H9 (cell line): ENCODE measurements around the gene TPCN2. TPM values are rescaled to one million over a fixed set of nuclear protein-coding genes. Genes with fewer than 3 reads are reported as not detected.

Experiments used
- DNase-seq: peaks from one replicate; pipeline ENCODE4 v3.0.0-alpha.2; 2017
- H2AFZ ChIP-seq: one replicate; pipeline ENCODE4 v1.6.1; 2013; ENCODE audit warnings: mild to moderate bottlenecking, low read length, control low read depth, moderate library complexity
- H2AK5ac ChIP-seq: 2 replicates; pipeline ENCODE4 v1.6.1; 2013; ENCODE audit warnings: low read length, control low read depth, mixed read lengths; ENCODE audit not compliant: insufficient read length
- H2BK120ac ChIP-seq: one replicate; pipeline ENCODE4 v1.6.1; 2013; ENCODE audit warnings: low read depth, mild to moderate bottlenecking, low read length, control low read depth, inconsistent platforms; ENCODE audit not compliant: poor library complexity, severe bottlenecking
- H2BK12ac ChIP-seq: 2 replicates; pipeline ENCODE4 v1.6.1; 2013; ENCODE audit warnings: low read length, control low read depth, mixed read lengths, low read depth; ENCODE audit not compliant: insufficient read length
- H2BK15ac ChIP-seq: 2 replicates; pipeline ENCODE4 v1.6.1; 2013; ENCODE audit warnings: low read depth, low read length, control low read depth
- H2BK20ac ChIP-seq: one replicate; pipeline ENCODE4 v1.6.1; 2013; ENCODE audit warnings: low read depth, mild to moderate bottlenecking, low read length, control low read depth, inconsistent platforms; ENCODE audit not compliant: poor library complexity, severe bottlenecking
- H2BK5ac ChIP-seq: 2 replicates; pipeline ENCODE4 v1.6.1; 2013; ENCODE audit warnings: low read length, control low read depth, mixed read lengths; ENCODE audit not compliant: insufficient read length
- H3K14ac ChIP-seq: 2 replicates; pipeline ENCODE4 v1.6.1; 2013; ENCODE audit warnings: low read length, control low read depth; ENCODE audit not compliant: insufficient read depth
- H3K18ac ChIP-seq: 2 replicates; pipeline ENCODE4 v1.6.1; 2013; ENCODE audit warnings: low read depth, mild to moderate bottlenecking, mixed read lengths, low read length, control low read depth; ENCODE audit not compliant: insufficient read length
- H3K23ac ChIP-seq: 2 replicates; pipeline ENCODE4 v1.6.1; 2013; ENCODE audit warnings: low read length, control low read depth, mixed read lengths, low read depth; ENCODE audit not compliant: insufficient read length
- H3K23me2 ChIP-seq: 2 replicates; pipeline ENCODE4 v1.6.1; 2013; ENCODE audit warnings: low read depth, mild to moderate bottlenecking, mixed read lengths, low read length, control low read depth; ENCODE audit not compliant: insufficient read length, poor library complexity, severe bottlenecking
- H3K27ac ChIP-seq: 2 replicates; pipeline ENCODE4 v1.5.1; 2013; ENCODE audit warnings: low read length, control low read depth, mixed read lengths, low read depth; ENCODE audit not compliant: insufficient read length
- H3K27me3 ChIP-seq: 2 replicates; pipeline ENCODE4 v1.6.1; 2013; ENCODE audit warnings: low read length, control low read depth, inconsistent platforms; ENCODE audit not compliant: insufficient read depth
- H3K4ac ChIP-seq: 2 replicates; pipeline ENCODE4 v1.6.1; 2013; ENCODE audit warnings: low read depth, mild to moderate bottlenecking, control low read depth, inconsistent platforms, low read length, moderate library complexity
- H3K4me1 ChIP-seq: 2 replicates; pipeline ENCODE4 v1.6.1; 2013; ENCODE audit warnings: low read length, control low read depth, inconsistent platforms; ENCODE audit not compliant: insufficient read depth
- H3K4me2 ChIP-seq: 2 replicates; pipeline ENCODE4 v1.6.1; 2013; ENCODE audit warnings: low read length, control low read depth, mixed read lengths; ENCODE audit not compliant: insufficient read length, insufficient read depth
- H3K56ac ChIP-seq: 2 replicates; pipeline ENCODE4 v1.6.1; 2013; ENCODE audit warnings: low read depth, mild to moderate bottlenecking, mixed read lengths, low read length, control low read depth; ENCODE audit not compliant: insufficient read length
- H3K79me1 ChIP-seq: 2 replicates; pipeline ENCODE4 v1.6.1; 2013; ENCODE audit warnings: low read depth, mild to moderate bottlenecking, moderate library complexity, low read length, control low read depth, inconsistent platforms; ENCODE audit not compliant: insufficient read depth, poor library complexity, severe bottlenecking
- H3K79me2 ChIP-seq: 2 replicates; pipeline ENCODE4 v1.6.1; 2013; ENCODE audit warnings: low read length, control low read depth, inconsistent platforms; ENCODE audit not compliant: insufficient read depth
- H3K9ac ChIP-seq: 2 replicates; pipeline ENCODE4 v1.6.1; 2013; ENCODE audit warnings: low read length, control low read depth, mixed read lengths; ENCODE audit not compliant: insufficient read length; ENCODE audit errors: extremely low read depth
- H3K9me3 ChIP-seq: one replicate; pipeline ENCODE4 v1.6.1; 2013; ENCODE audit warnings: low read depth, low read length, inconsistent platforms; ENCODE audit not compliant: control insufficient read depth
- H3T11ph ChIP-seq: one replicate; pipeline ENCODE4 v1.6.1; 2013; ENCODE audit warnings: mild to moderate bottlenecking, low read length, control low read depth, inconsistent platforms
- H4K20me1 ChIP-seq: one replicate; pipeline ENCODE4 v1.6.1; 2013; ENCODE audit not compliant: control insufficient read depth, insufficient read length, insufficient read depth
- H4K5ac ChIP-seq: 2 replicates; pipeline ENCODE4 v1.6.1; 2013; ENCODE audit warnings: low read depth, mild to moderate bottlenecking, mixed read lengths, low read length, control low read depth; ENCODE audit not compliant: insufficient read length
- H4K8ac ChIP-seq: replicated peaks from 2 replicates; pipeline ENCODE4 v1.6.1; 2013; ENCODE audit warnings: low read length, control low read depth, mixed read lengths, low read depth; ENCODE audit not compliant: insufficient read length
- H4K91ac ChIP-seq: 2 replicates; pipeline ENCODE4 v1.6.1; 2013; ENCODE audit warnings: low read depth, mild to moderate bottlenecking, moderate library complexity, mixed read lengths, low read length, control low read depth; ENCODE audit not compliant: insufficient read length
- H3K27ac Mint-ChIP-seq, 3 experiments: 2 replicates in 2 of 3; 3 replicates in 1 of 3; pipeline ENCODE4 v1.8.0; 2020 to 2021; ENCODE audit warnings: mixed read lengths in 3 of 3, mild to moderate bottlenecking in 1 of 3, moderate library complexity in 1 of 3
- H3K27me3 Mint-ChIP-seq: 2 replicates; pipeline ENCODE4 v1.8.0; 2021; ENCODE audit warnings: low read depth, mild to moderate bottlenecking, moderate library complexity, mixed read lengths
- H3K36me3 Mint-ChIP-seq, 3 experiments: 2 replicates in 2 of 3; 3 replicates in 1 of 3; pipeline ENCODE4 v1.8.0; 2020 to 2021; ENCODE audit warnings: low read depth in 3 of 3, mixed read lengths in 3 of 3; ENCODE audit not compliant: insufficient read depth in 1 of 3
- H3K4me1 Mint-ChIP-seq, 2 experiments: 2 replicates each; pipeline ENCODE4 v1.8.0; 2020; ENCODE audit warnings: mixed read lengths in 2 of 2
- H3K4me3 Mint-ChIP-seq, 2 experiments: 2 replicates in 1 of 2; 3 replicates in 1 of 2; pipeline ENCODE4 v1.8.0; 2020 to 2021; ENCODE audit warnings: mild to moderate bottlenecking in 2 of 2, mixed read lengths in 2 of 2, moderate library complexity in 1 of 2
- H3K9me3 Mint-ChIP-seq, 2 experiments: 2 replicates in 1 of 2; 3 replicates in 1 of 2; pipeline ENCODE4 v1.8.0; 2020; ENCODE audit warnings: mild to moderate bottlenecking in 2 of 2, mixed read lengths in 2 of 2, moderate library complexity in 1 of 2
- CTCF ChIP-seq: fragments of 200-600 bp; sonication (generic); conservative IDR thresholded peaks from 3 replicates; pipeline ENCODE4 v1.8.0; 2021; ENCODE audit warnings: antibody characterized with exemption, mild to moderate bottlenecking
- WGBS: extraction: QIAGEN DNeasy Blood & Tissue Kit; methylation state at CpG from one replicate; pipeline ENCODE4 v1.1.7; 2013; ENCODE audit warnings: missing lambda C conversion rate, low lambda C conversion rate, mixed read lengths; ENCODE audit not compliant: insufficient read length; ENCODE audit errors: extremely low coverage; 5-methylcytosine and 5-hydroxymethylcytosine counted together
- total RNA-seq: library from RNA; stranded (reverse); gene quantifications from 2 replicates; pipeline ENCODE4 v1.2.1, GENCODE V29; 2021

TPCN2 gene
- total RNA-seq, 1 experiment from 2014 or later: 16.8 TPM

DNA sequence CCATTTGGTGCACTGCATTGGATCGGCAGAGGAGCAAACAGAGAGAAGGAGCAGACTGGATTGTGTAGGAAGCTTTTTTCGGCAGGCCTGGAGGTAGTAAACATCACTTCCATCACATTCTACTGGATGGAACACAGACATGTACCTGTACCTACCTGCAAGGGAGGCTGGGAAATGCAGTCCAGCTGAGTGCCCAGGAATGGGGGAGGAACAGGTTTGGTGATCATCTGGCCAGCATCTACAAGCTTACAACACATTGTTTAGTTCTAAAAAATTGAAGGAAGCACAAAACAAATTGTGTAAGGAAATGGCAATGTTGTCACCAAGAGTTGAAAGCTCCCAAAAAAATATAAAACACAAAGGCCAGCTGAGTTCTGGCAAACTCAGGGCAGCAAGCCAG is 126.1 kb downstream of the TPCN2 start:
- Histone ChIP-seq H4K91ac (no peak overlapping the region), H3K27me3 (no peaks in the 10 kb centered on the region), H4K8ac (no peak overlapping the region), H3K79me2 (no peaks in the 10 kb centered on the region), H2BK20ac (no peak overlapping the region), H2AK5ac (no peak overlapping the region), H3K23ac (no peak overlapping the region), H4K5ac (no peak overlapping the region), H2BK5ac (no peak overlapping the region), H3K4me1 (no peaks in the 10 kb centered on the region), H3K14ac (no peak overlapping the region), H3K4ac (no peak overlapping the region), H3K79me1 (no peaks in the 10 kb centered on the region), H4K20me1 (no peaks in the 10 kb centered on the region), H3K23me2 (no peaks in the 10 kb centered on the region), H3K9me3 (no peaks in the 10 kb centered on the region), H2BK15ac (no peak overlapping the region), H3K27ac (no peak overlapping the region), H3K4me2 (no peak overlapping the region), H3K56ac (no peak overlapping the region), H3K18ac (no peak overlapping the region), H3K9ac (no peak overlapping the region), H2BK120ac (no peak overlapping the region), H2AFZ (no peak overlapping the region), H3T11ph (no peak overlapping the region), H2BK12ac (no peak overlapping the region)
- TF ChIP-seq CTCF: no peak
- Mint-ChIP-seq H3K4me3 (no peak overlapping the region), H3K9me3 (peaks cover 6 to 8% of the 10 kb centered on the region in 2 experiments; a peak in 3 of 5 replicates), H3K27me3 (peaks cover 11% of the 10 kb centered on the region), H3K36me3 (no peaks in the 10 kb centered on the region), H3K27ac (no peak overlapping the region), H3K4me1 (0 out of 4 replicates have a peak, but pooled peaks cover 0 to 2% of the 10 kb centered on the region in 2 experiments)
- WGBS: no CpG with 5 or more reads among the region's 2 CpGs
- DNase-seq: no peak
